HepG2 (cell line): ENCODE measurements around the gene CCDC142. TPM values are rescaled to one million over a fixed set of nuclear protein-coding genes. Genes with fewer than 3 reads are reported as not detected.

Source experiments
- AFF4 ChIP-seq: sonication (generic); formaldehyde crosslinking; IDR thresholded peaks from 2 replicates; pipeline ENCODE4 v1.4.0; 2020; ENCODE audit warnings: missing genetic modification reagents
- ATF7-NPFF ChIP-seq: sonication (generic); formaldehyde crosslinking; IDR thresholded peaks from 2 replicates; pipeline ENCODE4 v1.8.1; 2023; ENCODE audit warnings: mild to moderate bottlenecking, low read depth, missing genetic modification reagents, moderate library complexity
- CBX5 ChIP-seq: sonication (generic); formaldehyde crosslinking; IDR thresholded peaks from 2 replicates; pipeline ENCODE4 v1.4.0; 2020; ENCODE audit warnings: missing genetic modification reagents, borderline replicate concordance
- CCAR2 ChIP-seq: fragments of 200-400 bp; formaldehyde crosslinking; optimal IDR thresholded peaks from 2 replicates; pipeline ENCODE3; 2018; ENCODE audit warnings: low read depth, mild to moderate bottlenecking, low read length, moderate library complexity
- CERS6 ChIP-seq: sonication (generic); formaldehyde crosslinking; IDR thresholded peaks from 2 replicates; pipeline ENCODE4 v1.5.0; 2020; ENCODE audit warnings: missing genetic modification reagents
- ETV5 ChIP-seq: IDR thresholded peaks from 2 replicates; pipeline ENCODE4 v1.6.1; 2018; ENCODE audit warnings: missing biosample characterization, missing genetic modification reagents, inconsistent platforms, borderline replicate concordance
- HHEX ChIP-seq: IDR thresholded peaks from 2 replicates; pipeline ENCODE4 v1.6.1; 2016; ENCODE audit warnings: control low read depth
- MXD4 ChIP-seq: IDR thresholded peaks from 2 replicates; pipeline ENCODE4 v1.6.1; 2016; ENCODE audit warnings: mild to moderate bottlenecking, missing biosample characterization, missing genetic modification reagents
- MXI1 ChIP-seq: IDR thresholded peaks from 3 replicates; pipeline ENCODE4 v1.6.1; 2012; ENCODE audit warnings: low read depth, low read length, inconsistent platforms, borderline replicate concordance
- REXO4 ChIP-seq: sonication (generic); formaldehyde crosslinking; IDR thresholded peaks from 2 replicates; pipeline ENCODE4 v1.8.0; 2022; ENCODE audit warnings: missing genetic modification reagents, mild to moderate bottlenecking, borderline replicate concordance
- SMAD9 ChIP-seq: sonication (generic); formaldehyde crosslinking; IDR thresholded peaks from 2 replicates; pipeline ENCODE4 v1.5.1; 2020; ENCODE audit warnings: mild to moderate bottlenecking, missing genetic modification reagents
- TAF15 ChIP-seq: fragments of 200-400 bp; formaldehyde crosslinking; IDR thresholded peaks from one replicate; pipeline ENCODE4 v1.6.1; 2018; ENCODE audit warnings: mild to moderate bottlenecking, low read depth, low read length; ENCODE audit not compliant: poor library complexity, severe bottlenecking
- TBX3 ChIP-seq: fragments of 450-650 bp; IDR thresholded peaks from 2 replicates; pipeline ENCODE4 v1.6.1; 2017; ENCODE audit warnings: antibody characterized with exemption, mild to moderate bottlenecking, inconsistent platforms, borderline replicate concordance
- TOPORS ChIP-seq: sonication (generic); formaldehyde crosslinking; IDR thresholded peaks from 2 replicates; pipeline ENCODE4 v1.8.0; 2023; ENCODE audit warnings: mild to moderate bottlenecking, missing genetic modification reagents
- ZBTB43 ChIP-seq: sonication (generic); formaldehyde crosslinking; conservative IDR thresholded peaks from 2 replicates; pipeline ENCODE4 v1.4.0; 2020; ENCODE audit warnings: missing genetic modification reagents
- ZNF264 ChIP-seq: sonication (generic); formaldehyde crosslinking; IDR thresholded peaks from 2 replicates; pipeline ENCODE4 v1.4.0; 2020; ENCODE audit warnings: missing genetic modification reagents
- ZNF30 ChIP-seq: sonication (generic); formaldehyde crosslinking; IDR thresholded peaks from 2 replicates; pipeline ENCODE4 v1.5.0; 2020; ENCODE audit warnings: mild to moderate bottlenecking, missing genetic modification reagents
- ZNF329 ChIP-seq: sonication (generic); formaldehyde crosslinking; IDR thresholded peaks from 2 replicates; pipeline ENCODE4 v1.9.0; 2021; ENCODE audit warnings: low read depth, mild to moderate bottlenecking, missing genetic modification reagents
- ZNF362 ChIP-seq: sonication (generic); formaldehyde crosslinking; IDR thresholded peaks from 2 replicates; pipeline ENCODE4 v1.4.0; 2020; ENCODE audit warnings: missing genetic modification reagents, mild to moderate bottlenecking, borderline replicate concordance
- ZNF580 ChIP-seq: IDR thresholded peaks from 2 replicates; pipeline ENCODE4 v1.6.1; 2016; ENCODE audit warnings: low read depth, borderline replicate concordance
- ZNF678 ChIP-seq: sonication (generic); formaldehyde crosslinking; IDR thresholded peaks from 2 replicates; pipeline ENCODE4 v1.4.0; 2020; ENCODE audit warnings: mild to moderate bottlenecking, missing genetic modification reagents
- ZNF761 ChIP-seq: sonication (generic); formaldehyde crosslinking; conservative IDR thresholded peaks from 2 replicates; pipeline ENCODE4 v1.4.0; 2020; ENCODE audit warnings: mild to moderate bottlenecking, missing genetic modification reagents
- polyA plus RNA-seq, 8 experiments: library from polyadenylated mRNA; depleted of rRNA in 3 of 8; stranded (reverse) in 7 of 8; unstranded in 1 of 8; fragments of >200 nt; fragmentation: Illumina TruSeq in 4 of 8; extraction: Trizol in 4 of 8; gene quantifications; 2 replicates each; pipeline versions ENCODE4 v1.2.1 to v1.2.3, GENCODE V29; 2011 to 2016; ENCODE audit warnings: low read depth in 4 of 8, missing spikeins in 1 of 8, mixed read lengths in 1 of 8; ENCODE audit not compliant: insufficient read depth in 1 of 8
- total RNA-seq, 5 experiments: library from RNA; depleted of rRNA; stranded (reverse); fragments of >200 nt; fragmentation: Illumina TruSeq; extraction: Trizol; gene quantifications; 2 replicates each; pipeline ENCODE4 v1.2.3, GENCODE V29; 2016; ENCODE audit warnings: low read depth in 1 of 5

The CCDC142 gene
- total and polyA plus RNA-seq, 2 of the 13 experiments (the other 11 are each of a cell fraction or from before 2014, with no cell fraction given): 14.7 to 30.4 TPM

- TF ChIP-seq AFF4 (CRISPR knock-in tag): peak; percentile 69; the same call in 1 of the 2 replicates
- TF ChIP-seq ZNF329 (CRISPR knock-in tag): 0 out of 2 replicates have a peak, but pooled peaks have one; percentile 2
- TF ChIP-seq ZNF362: peak; percentile 53; the same call in 1 of the 2 replicates
- no peak for TF ChIP-seq REXO4 (CRISPR knock-in tag)
- peak; percentile 85; the same call in 1 of the 2 replicates for TF ChIP-seq MXD4
- peak; percentile 87; the same call in 1 of the 2 replicates for TF ChIP-seq ETV5 (CRISPR knock-in tag)
- no peak for TF ChIP-seq HHEX (CRISPR knock-in tag)
- TF ChIP-seq CERS6 (CRISPR knock-in tag): no peak
- peak; percentile 85 for TF ChIP-seq ZNF264 (CRISPR knock-in tag)
- TF ChIP-seq CCAR2: peak; percentile 86
- no peak for TF ChIP-seq ZNF30
- TF ChIP-seq ATF7-NPFF (CRISPR knock-in tag): peak; percentile 97
- TF ChIP-seq TOPORS: no peak; the same call in 1 of the 2 replicates
- no peak for TF ChIP-seq SMAD9 (CRISPR knock-in tag)
- peak; percentile 98 for TF ChIP-seq ZNF678
- TF ChIP-seq TAF15: peak; percentile 98
- peak; percentile 45; the same call in 1 of the 2 replicates for TF ChIP-seq ZBTB43 (CRISPR knock-in tag)
- peak; percentile 61; the same call in 1 of the 2 replicates for TF ChIP-seq TBX3
- peak; percentile 73; the same call in 2 of the 3 replicates for TF ChIP-seq MXI1
- TF ChIP-seq ZNF580 (CRISPR knock-in tag): peak; percentile 67; the same call in 1 of the 2 replicates
- TF ChIP-seq CBX5: peak; percentile 20; the same call in 1 of the 2 replicates
- peak; percentile 94; the same call in 1 of the 2 replicates for TF ChIP-seq ZNF761
Measured at GRCh38 chr2:74440378-74441169, 42.2 kb downstream of the CCDC142 start (continued).
